Measurements from ENCODE around the gene RCBTB2.
"Not testable (repeated sequence)": the region's sequence is repeated elsewhere in the genome, so short reads cannot be mapped to it uniquely, and the experiment has no call there.

Gene RCBTB2

GRCh38 chr13:48492470-48493065 is 40.3 kb downstream of the RCBTB2 start:
- DNase-seq: peak; percentile 43

DNA sequence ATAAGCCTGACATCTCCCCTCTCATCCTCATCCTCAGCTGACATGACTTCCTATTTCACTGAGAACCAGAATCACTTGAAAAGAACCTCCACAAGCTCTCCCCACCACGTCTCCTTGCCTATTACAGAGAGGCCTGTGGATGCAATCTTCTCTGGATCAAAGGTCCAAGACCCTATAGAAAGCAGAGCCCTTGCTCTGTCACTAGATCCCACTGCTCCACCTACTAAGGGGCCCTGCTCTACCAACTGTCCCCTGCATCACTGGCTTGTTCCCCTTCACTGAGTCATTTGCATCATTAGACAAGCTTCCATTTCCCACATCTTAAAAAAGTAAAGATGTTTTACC is 40.8 kb downstream of the RCBTB2 start:
- DNase-seq: no peak

DNA sequence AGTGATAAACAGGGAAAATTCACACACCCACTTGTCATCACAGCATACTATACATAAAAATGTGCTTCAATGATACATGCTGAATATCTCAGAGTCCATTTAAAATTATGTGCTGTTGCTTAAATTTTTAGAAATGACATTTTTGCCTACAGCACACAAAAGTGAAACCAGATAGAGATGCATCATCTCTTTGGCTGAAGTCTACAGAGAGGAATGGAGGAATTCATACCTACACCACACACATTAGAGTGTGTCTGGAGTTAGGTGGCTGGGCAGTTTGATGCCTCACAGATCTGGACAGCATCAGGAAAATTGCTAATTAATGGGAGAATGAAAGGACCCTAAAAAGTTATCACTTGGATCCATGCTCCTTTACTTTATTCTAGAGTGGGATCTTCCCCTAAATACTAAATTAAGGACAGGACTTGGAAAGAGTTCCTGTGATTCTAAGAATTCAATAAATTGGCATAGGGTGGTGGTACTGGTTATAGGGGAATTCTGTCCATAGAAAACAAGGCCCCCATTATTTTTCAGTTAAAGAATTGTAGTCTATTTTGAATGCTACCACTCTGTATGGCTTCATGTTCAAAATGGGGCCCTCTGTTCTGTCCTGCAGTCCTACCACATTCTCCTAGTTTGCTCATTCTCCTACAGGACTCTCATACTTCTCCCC is 41.3 kb downstream of the RCBTB2 start:
- no peak for DNase-seq

DNA sequence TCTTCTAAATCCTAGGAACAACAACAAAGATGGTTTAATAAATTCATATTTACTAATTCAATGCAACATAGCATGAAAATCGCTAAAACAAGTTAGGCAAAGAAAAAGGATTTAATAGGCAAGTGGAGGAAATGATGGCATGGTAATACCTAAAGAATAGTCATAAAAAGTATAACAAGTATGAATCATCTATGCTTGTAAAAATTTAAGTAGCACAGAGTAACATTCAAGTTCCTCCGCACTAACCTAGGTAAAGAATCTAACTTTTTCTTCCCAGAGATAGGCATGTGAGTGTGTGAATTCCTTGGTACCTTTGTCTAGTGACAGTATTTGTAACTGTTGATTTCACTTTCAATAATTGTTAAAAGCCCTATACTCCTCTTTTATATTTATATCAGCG is 42.6 kb downstream of the RCBTB2 start:
- DNase-seq: no peak

DNA sequence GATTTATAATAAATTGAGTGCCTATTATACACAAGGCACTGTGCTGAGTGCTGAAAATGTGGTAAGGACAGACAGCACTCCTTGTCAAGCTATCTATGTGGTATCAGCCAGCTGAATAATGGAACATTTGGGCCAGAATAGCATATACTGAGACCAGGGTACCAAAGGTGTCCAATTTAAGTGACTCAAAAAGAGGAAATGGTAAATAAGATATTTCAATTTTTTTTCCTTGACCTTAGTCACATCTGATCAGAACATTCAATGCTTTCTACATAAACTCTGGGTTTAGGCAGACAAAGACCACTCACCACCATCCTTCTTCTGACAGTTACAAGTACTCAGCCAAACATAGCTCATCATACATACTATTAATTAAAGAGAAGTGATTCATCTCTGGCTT is 43.2 kb downstream of the RCBTB2 start:
- DNase-seq: no peak

- no peak for DNase-seq
These were observed 43.9 kb downstream of the RCBTB2 start for GRCh38 chr13:48488995-48489394.

DNA sequence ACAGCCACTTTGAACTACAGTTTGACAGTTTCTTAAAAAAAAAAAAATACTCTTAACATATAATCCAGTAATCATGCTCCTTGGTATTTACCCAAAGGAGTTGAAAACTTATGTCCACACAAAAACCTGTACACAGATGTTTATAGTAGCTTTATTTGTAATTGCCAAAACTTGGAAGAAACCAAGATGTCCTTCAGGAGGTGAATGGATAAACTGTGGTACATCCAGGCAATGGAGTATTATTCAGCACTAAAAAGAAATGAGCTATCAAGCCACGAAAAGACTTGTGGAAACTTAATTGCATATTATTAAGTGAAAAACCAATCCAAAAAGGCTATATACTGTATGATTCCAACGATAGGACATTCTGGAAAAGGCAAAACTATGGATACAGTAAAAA is 44.9 kb downstream of the RCBTB2 start:
- no peak for DNase-seq

DNA sequence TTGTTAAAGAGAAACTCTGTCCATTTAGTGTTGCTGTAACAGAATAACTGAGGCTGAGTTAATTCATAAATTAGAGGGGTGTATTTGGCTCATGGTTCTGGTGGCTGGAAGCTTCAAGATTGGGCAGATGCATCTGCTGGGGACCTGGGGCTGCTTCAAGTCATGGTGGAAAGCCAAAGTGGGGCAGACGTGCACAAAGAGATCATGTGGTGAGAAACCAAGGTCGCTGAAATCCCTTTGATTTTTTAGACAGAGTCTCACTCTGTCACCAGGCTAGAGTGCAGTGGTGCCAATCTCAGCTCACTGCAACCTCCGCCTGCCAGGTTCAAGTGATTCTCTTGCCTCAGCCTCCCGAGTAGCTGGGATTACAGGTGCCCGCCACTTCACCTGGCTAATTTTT is 46.0 kb downstream of the RCBTB2 start:
- DNase-seq: no peak

- no peak for DNase-seq
These were observed 46.5 kb downstream of the RCBTB2 start for GRCh38 chr13:48486362-48486761.

GRCh38 chr13:48485432-48485831 is 47.4 kb downstream of the RCBTB2 start:
- DNase-seq: no peak

GRCh38 chr13:48483575-48483974 is 49.3 kb downstream of the RCBTB2 start:
- DNase-seq: no peak

DNA sequence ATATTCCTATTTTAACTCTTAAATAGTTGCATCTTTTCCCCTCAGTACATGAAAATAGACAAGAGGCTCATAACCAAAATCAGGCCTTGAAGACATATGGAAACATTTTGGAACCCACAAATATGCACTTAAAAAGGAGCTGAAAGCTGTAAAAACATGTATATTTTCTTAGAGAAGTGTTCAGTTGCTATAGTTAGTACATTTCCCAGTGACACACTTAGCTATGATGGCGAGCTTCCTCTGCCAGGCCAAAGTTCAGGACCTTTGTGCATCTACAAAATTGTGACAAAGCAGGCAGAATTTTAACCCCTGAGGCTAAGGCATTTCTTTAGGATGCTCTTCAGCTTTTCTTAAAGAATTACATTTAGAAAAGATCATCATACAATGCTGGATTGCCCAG is 54.5 kb downstream of the RCBTB2 start:
- DNase-seq: no peak

GRCh38 chr13:48477191-48477855 is 55.6 kb downstream of the RCBTB2 start:
- DNase-seq: no peak

- no peak for DNase-seq
These were observed 56.2 kb downstream of the RCBTB2 start for GRCh38 chr13:48476686-48477085.

DNA sequence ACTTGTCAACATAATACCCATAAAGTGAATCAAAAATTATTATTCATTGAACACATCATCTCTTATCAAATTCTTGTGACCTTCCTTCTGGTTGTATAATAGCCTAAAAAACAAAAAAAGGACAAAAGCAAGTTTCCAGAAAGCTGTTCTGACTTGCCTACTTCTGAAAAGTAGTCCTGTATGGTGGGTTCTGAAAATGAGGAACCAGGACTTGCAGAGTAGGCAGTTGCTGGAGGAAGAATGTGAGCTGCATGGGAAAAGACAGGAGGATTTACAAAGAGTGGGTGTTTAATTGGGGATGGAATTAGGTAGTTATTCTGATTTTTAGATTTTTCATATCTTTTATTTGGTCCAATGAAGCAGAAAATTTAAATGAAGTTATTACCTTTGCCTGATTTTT is 56.7 kb downstream of the RCBTB2 start:
- peak; percentile 11 for DNase-seq

DNA sequence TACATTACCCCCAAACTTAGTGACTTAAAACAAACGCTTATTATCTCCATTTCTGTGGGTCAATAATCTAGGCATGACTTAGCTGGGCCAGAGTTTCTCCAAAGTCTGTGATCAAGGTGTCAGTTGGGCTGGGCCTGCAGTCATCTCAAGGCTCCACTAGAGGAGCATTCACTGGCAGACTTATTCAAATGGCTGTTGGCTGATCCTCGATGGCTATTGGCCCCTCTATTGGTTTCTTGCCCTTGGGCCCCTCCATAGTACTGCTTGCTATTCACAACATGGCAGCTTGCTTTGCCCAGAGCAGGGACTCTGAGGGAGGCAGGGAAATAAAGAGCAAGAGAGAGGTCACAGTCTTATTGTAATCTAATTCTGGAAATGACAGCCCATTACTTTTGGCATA is 57.6 kb downstream of the RCBTB2 start:
- DNase-seq: no peak

- DNase-seq: no peak
These were observed 75.2 kb downstream of the RCBTB2 start for GRCh38 chr13:48457578-48458242.

DNA sequence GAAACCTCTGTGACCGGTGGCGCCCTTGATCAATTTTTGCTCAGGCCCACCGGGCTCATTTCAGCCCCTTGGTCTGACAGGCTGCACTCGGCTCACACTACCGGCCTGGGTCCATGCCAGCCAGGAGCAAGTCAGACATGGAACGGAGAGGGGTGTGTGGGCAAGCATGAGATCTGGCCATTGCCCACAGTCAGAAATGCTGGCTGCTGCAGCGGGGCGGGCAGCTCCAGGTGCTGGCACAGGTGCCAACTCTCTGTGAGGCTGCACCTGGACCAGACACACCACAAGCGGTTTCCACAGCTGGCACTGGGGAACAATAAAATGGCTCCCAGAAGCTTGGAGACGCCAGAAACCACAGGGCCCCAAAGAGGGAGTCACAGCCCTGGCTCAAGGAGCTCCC is 76.3 kb downstream of the RCBTB2 start:
- DNase-seq: no peak

- not testable (repeated sequence) for DNase-seq
These were observed 81.7 kb downstream of the RCBTB2 start for GRCh38 chr13:48451196-48451595.

GRCh38 chr13:48449656-48450055 is 83.2 kb downstream of the RCBTB2 start:
- DNase-seq: no peak

GRCh38 chr13:48448959-48449614 is 83.8 kb downstream of the RCBTB2 start:
- DNase-seq: no peak

- no peak for DNase-seq
These were observed 84.5 kb downstream of the RCBTB2 start for GRCh38 chr13:48448285-48448958.

DNA sequence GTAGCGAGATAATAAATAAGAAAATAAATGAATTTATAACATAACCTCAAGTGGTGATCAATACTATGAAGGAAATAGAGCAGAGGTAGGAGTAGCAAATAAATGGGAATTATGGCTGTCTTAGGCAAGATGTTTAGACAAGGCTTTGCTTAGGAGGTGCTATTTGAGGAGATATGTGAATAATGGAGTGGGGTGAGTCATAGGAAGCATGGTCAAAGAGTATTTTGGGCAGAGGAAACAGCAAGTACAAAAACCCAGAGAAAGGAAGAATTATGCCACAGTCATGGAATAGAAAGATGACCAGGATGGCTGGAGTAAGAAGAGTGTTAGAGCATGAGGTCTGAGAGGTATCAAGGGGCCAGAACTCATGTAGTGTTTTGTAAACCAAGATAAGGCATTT is 86.4 kb downstream of the RCBTB2 start:
- no peak for DNase-seq

Measured in midbrain (tissue), 1 donor.